PC-3 (cell line): ENCODE data around the gene LAMB2. TPM values are rescaled to one million over a fixed set of nuclear protein-coding genes. Genes with fewer than 3 reads are reported as not detected.

Experiments
- microRNA-seq: library from miRNA; unstranded; fragments of <30 nt; microRNA quantifications from one replicate; pipeline ENCODE4 v1.1.0, GENCODE V29; 2020; ENCODE audit not compliant: unreplicated experiment
- total RNA-seq: library from RNA; depleted of rRNA; stranded (reverse); fragments of >200 nt; gene quantifications from 2 replicates; pipeline ENCODE4 v1.2.3, GENCODE V29; 2014; rRNA removed

The LAMB2 gene
- total RNA-seq, 1 experiment from 2014 or later = 240 TPM

Small RNAs within 50 kb of the gene (microRNA-seq; reads per million reads assigned to microRNA genes)
- 1.3 reads per million for gene MIR6890

Other genes with a start within 250 kb of the LAMB2 start
- gene SLC25A20, start 234.2 kb downstream of the LAMB2 start, total RNA-seq = 17.7 and 19.0 TPM in 2 replicates
- 136 and 156 TPM in 2 replicates for gene ARIH2, start 214.2 kb downstream of the LAMB2 start, total RNA-seq
- 44.5 and 50.1 TPM in 2 replicates for gene P4HTM, start 142.8 kb downstream of the LAMB2 start, total RNA-seq
- 92.7 and 117 TPM in 2 replicates for gene WDR6, start 125.7 kb downstream of the LAMB2 start, total RNA-seq
- gene DALRD3, start 114.5 kb downstream of the LAMB2 start, total RNA-seq = 37.2 and 43.3 TPM in 2 replicates
- 191 and 211 TPM in 2 replicates for gene NDUFAF3, start 110.9 kb downstream of the LAMB2 start, total RNA-seq
- gene IMPDH2, start 103.7 kb downstream of the LAMB2 start, total RNA-seq = 532 and 576 TPM in 2 replicates
- gene QRICH1, start 39.0 kb downstream of the LAMB2 start, total RNA-seq = 90.2 and 124 TPM in 2 replicates
- gene QARS1, start 28.3 kb downstream of the LAMB2 start, total RNA-seq = 310 and 316 TPM in 2 replicates
- 84.4 and 86.7 TPM in 2 replicates for gene USP19, start 12.2 kb downstream of the LAMB2 start, total RNA-seq
- 19.4 and 27.7 TPM in 2 replicates for gene CCDC71, start 33.3 kb upstream of the LAMB2 start, total RNA-seq
- 24.3 and 34.4 TPM in 2 replicates for gene KLHDC8B, start 38.5 kb upstream of the LAMB2 start, total RNA-seq
- 3.9 and 10.3 TPM in 2 replicates for gene C3orf62, start 144.2 kb upstream of the LAMB2 start, total RNA-seq
- gene USP4, start 207.0 kb upstream of the LAMB2 start, total RNA-seq = 19.9 and 22.8 TPM in 2 replicates
- 714 and 745 TPM in 2 replicates for gene GPX1, start 225.3 kb upstream of the LAMB2 start, total RNA-seq